ENCODE results near the gene SPAG16.

GRCh38 chr2:214029190-214029589, 744.9 kb downstream of the SPAG16 start:
- no peak for TF ChIP-seq CTCF (IDR thresholded peaks at IDR 0.05; ENCODE audit: low read depth, low read length)
- no peak for TF ChIP-seq POLR2A (IDR thresholded peaks at IDR 0.05; ENCODE audit: extremely low read depth, insufficient read length)
- no peak for TF ChIP-seq MYC (IDR thresholded peaks at IDR 0.05; ENCODE audit: low read depth, low read length)
- TF ChIP-seq MAX (IDR thresholded peaks at IDR 0.05; ENCODE audit: low read depth, low read length): no peak

Data from NB4 (cell line).